ENCODE data around the gene ZSWIM4.

Gene ZSWIM4

GRCh38 chr19:13872695-13873389 is 77.6 kb downstream of the ZSWIM4 start:
- DNase-seq (ENCODE audit: low read depth in 3 of 3), result no peak

GRCh38 chr19:13873834-13874515 is 78.7 kb downstream of the ZSWIM4 start:
- DNase-seq (ENCODE audit: low read depth in 3 of 3), result no peak

- no peak for DNase-seq (ENCODE audit: low read depth in 3 of 3)
These were observed 80.6 kb downstream of the ZSWIM4 start for GRCh38 chr19:13875824-13876223.

- DNase-seq (ENCODE audit: low read depth in 3 of 3), result no peak
These were observed 81.6 kb downstream of the ZSWIM4 start, which contains the start of gene NANOS3 for GRCh38 chr19:13876834-13877233. Gene NANOS3 (plus strand): TSS chr19:13877134. CDS start chr19:13877249, 115 bp downstream.

- no peak for DNase-seq (ENCODE audit: low read depth in 3 of 3)
These were observed 82.1 kb downstream of the ZSWIM4 start for GRCh38 chr19:13877303-13877702.

GRCh38 chr19:13880059-13881043 is 85.1 kb downstream of the ZSWIM4 start:
- peak; percentile 96 to 97 (median 97) for DNase-seq (ENCODE audit: low read depth in 3 of 3)

- no peak for DNase-seq (ENCODE audit: low read depth in 3 of 3)
These were observed 86.0 kb downstream of the ZSWIM4 start for GRCh38 chr19:13881251-13881691.

Data from stimulated activated CD4-positive, alpha-beta T cell treated with anti-CD3 and anti-CD28 coated beads, TNF-alpha, amount 100 ng/mL, for 48 hours (primary cell).